ENCODE results near the gene ABHD17A.

The ABHD17A gene

GRCh38 chr19:1863328-1863637 is 22.0 kb downstream of the ABHD17A start, which contains the start of gene KLF16:
Gene KLF16, minus strand, starts transcription at chr19:1863579. Its CDS starts 82 bp downstream, at chr19:1863497.
- no peak for DNase-seq

GRCh38 chr19:1862424-1863327 is 22.6 kb downstream of the ABHD17A start:
- DNase-seq, result peak; percentile 47

GRCh38 chr19:1862068-1862423 is 23.2 kb downstream of the ABHD17A start:
- DNase-seq, result no peak

GRCh38 chr19:1861599-1862031 is 23.7 kb downstream of the ABHD17A start:
- no peak for DNase-seq

- DNase-seq, result no peak
Measured at GRCh38 chr19:1860821-1861598, 24.3 kb downstream of the ABHD17A start.

GRCh38 chr19:1860042-1860775 is 25.1 kb downstream of the ABHD17A start:
- no peak for DNase-seq

GRCh38 chr19:1859331-1859781 is 25.9 kb downstream of the ABHD17A start:
- no peak for DNase-seq

GRCh38 chr19:1858412-1859081 is 26.7 kb downstream of the ABHD17A start:
- DNase-seq, result no peak

GRCh38 chr19:1857648-1858326 is 27.5 kb downstream of the ABHD17A start:
- DNase-seq, result no peak

GRCh38 chr19:1856698-1857603 is 28.3 kb downstream of the ABHD17A start:
- DNase-seq, result no peak

- DNase-seq, result no peak
Measured at GRCh38 chr19:1856345-1856697, 29.0 kb downstream of the ABHD17A start.

GRCh38 chr19:1855828-1856255 is 29.5 kb downstream of the ABHD17A start:
- no peak for DNase-seq

- peak; percentile 62 for DNase-seq
Measured at GRCh38 chr19:1855040-1855827, 30.1 kb downstream of the ABHD17A start.

- DNase-seq, result no peak
Measured at GRCh38 chr19:1854542-1855039, 30.7 kb downstream of the ABHD17A start.

- DNase-seq, result no peak
Measured at GRCh38 chr19:1854039-1854541, 31.2 kb downstream of the ABHD17A start.

GRCh38 chr19:1853295-1854038 is 31.8 kb downstream of the ABHD17A start:
- DNase-seq, result peak; percentile 65

GRCh38 chr19:1852581-1853128 is 32.6 kb downstream of the ABHD17A start:
- DNase-seq, result no peak

Measured in activated gamma-delta T cell (primary cell).